ENCODE data around the gene MYO18A. TPM values are rescaled to one million over a fixed set of nuclear protein-coding genes. Genes with fewer than 3 reads are reported as not detected.

MYO18A gene
- total RNA-seq, 3 donors from 2014 or later (not counting 1 experiment from before 2014, with no cell fraction given), result 110 to 117 (median 115) TPM

- H3K27ac Mint-ChIP-seq, result no peak overlapping the region
- TF ChIP-seq CTCF (IDR thresholded peaks at IDR 0.05), result no peak
- DNase-seq, result no peak
- intact Hi-C loops (cut with micrococcal nuclease), result no loop called here
- no peaks in the 10 kb centered on the region for H3K27me3 Mint-ChIP-seq (ENCODE audit: low read depth in 2 of 2)
- ATAC-seq, result no peak
- Histone ChIP-seq H3K4me1 (ENCODE audit: control insufficient read depth, insufficient read depth, low read length) (no peaks in the 10 kb centered on the region), H3K9me3 (ENCODE audit: control insufficient read depth, insufficient read depth, low read length) (no peaks in the 10 kb centered on the region), H3K27me3 (ENCODE audit: control insufficient read depth, insufficient read depth, low read length) (no peaks in the 10 kb centered on the region), H3K4me3 (ENCODE audit: low read length) (no peak overlapping the region), H3K27ac (ENCODE audit: low read length) (no peak overlapping the region), H3K36me3 (ENCODE audit: control insufficient read depth, insufficient read depth, low read length) (no peaks in the 10 kb centered on the region)
- H3K36me3 Mint-ChIP-seq, result no peaks in the 10 kb centered on the region
- H3K4me3 Mint-ChIP-seq, result no peak overlapping the region
- H3K9me3 Mint-ChIP-seq, result no peaks in the 10 kb centered on the region
- no peaks in the 10 kb centered on the region for H3K4me1 Mint-ChIP-seq
- WGBS (ENCODE audit: insufficient coverage), result 94% methylated on average over 32 of the region's 32 CpGs
These were observed 14.2 kb downstream of the MYO18A start for GRCh38 chr17:29165800-29166506.

GRCh38 chr17:29165261-29165660 lies 14.9 kb downstream of the MYO18A start:
- Mint-ChIP-seq H3K4me3 (no peak overlapping the region), H3K27ac (no peak overlapping the region), H3K9me3 (no peaks in the 10 kb centered on the region), H3K4me1 (no peaks in the 10 kb centered on the region), H3K27me3 (ENCODE audit: low read depth in 2 of 2) (no peaks in the 10 kb centered on the region), H3K36me3 (no peaks in the 10 kb centered on the region)
- Histone ChIP-seq H3K36me3 (ENCODE audit: control insufficient read depth, insufficient read depth, low read length) (no peaks in the 10 kb centered on the region), H3K9me3 (ENCODE audit: control insufficient read depth, insufficient read depth, low read length) (no peaks in the 10 kb centered on the region), H3K27me3 (ENCODE audit: control insufficient read depth, insufficient read depth, low read length) (no peaks in the 10 kb centered on the region), H3K4me1 (ENCODE audit: control insufficient read depth, insufficient read depth, low read length) (no peaks in the 10 kb centered on the region), H3K4me3 (ENCODE audit: low read length) (no peak overlapping the region), H3K27ac (ENCODE audit: low read length) (no peak overlapping the region)
- DNase-seq, result no peak
- intact Hi-C loops (cut with micrococcal nuclease), result no loop called here
- no peak for ATAC-seq
- 95% methylated on average over 3 of the region's 3 CpGs for WGBS (ENCODE audit: insufficient coverage)
- TF ChIP-seq CTCF (IDR thresholded peaks at IDR 0.05), result no peak

- H3K4me1 ChIP-seq (ENCODE audit: control insufficient read depth, insufficient read depth, low read length), result peaks cover 10% of the 10 kb centered on the region
- no peak overlapping the region for H3K27ac Mint-ChIP-seq
- no peaks in the 10 kb centered on the region for H3K36me3 ChIP-seq (ENCODE audit: control insufficient read depth, insufficient read depth, low read length)
- H3K27ac ChIP-seq (ENCODE audit: low read length), result no peak overlapping the region
- H3K27me3 ChIP-seq (ENCODE audit: control insufficient read depth, insufficient read depth, low read length), result no peaks in the 10 kb centered on the region
- H3K27me3 Mint-ChIP-seq (ENCODE audit: low read depth in 2 of 2), result no peaks in the 10 kb centered on the region
- no peak for TF ChIP-seq CTCF (IDR thresholded peaks at IDR 0.05)
- no peaks in the 10 kb centered on the region for H3K36me3 Mint-ChIP-seq
- 87% methylated on average over 3 of the region's 3 CpGs for WGBS (ENCODE audit: insufficient coverage)
- peaks cover 0 to 10% of the 10 kb centered on the region in 2 donors for H3K4me1 Mint-ChIP-seq
- no peaks in the 10 kb centered on the region for H3K9me3 ChIP-seq (ENCODE audit: control insufficient read depth, insufficient read depth, low read length)
- intact Hi-C loops (cut with micrococcal nuclease), result no loop called here
- H3K9me3 Mint-ChIP-seq, result no peaks in the 10 kb centered on the region
- no peak for DNase-seq
- no peak for ATAC-seq
- H3K4me3 ChIP-seq (ENCODE audit: low read length), result no peak overlapping the region
- no peak overlapping the region for H3K4me3 Mint-ChIP-seq
These were observed 16.6 kb downstream of the MYO18A start for GRCh38 chr17:29163563-29163962.

GRCh38 chr17:29162909-29163341 lies 17.3 kb downstream of the MYO18A start:
- Mint-ChIP-seq H3K9me3 (no peaks in the 10 kb centered on the region), H3K27ac (no peak overlapping the region), H3K4me3 (no peak overlapping the region), H3K27me3 (ENCODE audit: low read depth in 2 of 2) (no peaks in the 10 kb centered on the region), H3K36me3 (no peaks in the 10 kb centered on the region), H3K4me1 (peaks cover 0 to 10% of the 10 kb centered on the region in 2 donors)
- 93% methylated on average over 6 of the region's 6 CpGs for WGBS (ENCODE audit: insufficient coverage)
- Histone ChIP-seq H3K27me3 (ENCODE audit: control insufficient read depth, insufficient read depth, low read length) (no peaks in the 10 kb centered on the region), H3K4me1 (ENCODE audit: control insufficient read depth, insufficient read depth, low read length) (peaks cover 10% of the 10 kb centered on the region), H3K9me3 (ENCODE audit: control insufficient read depth, insufficient read depth, low read length) (no peaks in the 10 kb centered on the region), H3K4me3 (ENCODE audit: low read length) (no peak overlapping the region), H3K27ac (ENCODE audit: low read length) (no peak overlapping the region), H3K36me3 (ENCODE audit: control insufficient read depth, insufficient read depth, low read length) (no peaks in the 10 kb centered on the region)
- no peak for TF ChIP-seq CTCF (IDR thresholded peaks at IDR 0.05)
- ATAC-seq, result no peak
- DNase-seq, result no peak
- intact Hi-C loops (cut with micrococcal nuclease), result no loop called here

Data from natural killer cell (primary cell).